ENCODE data around the gene MMP13.

DNA sequence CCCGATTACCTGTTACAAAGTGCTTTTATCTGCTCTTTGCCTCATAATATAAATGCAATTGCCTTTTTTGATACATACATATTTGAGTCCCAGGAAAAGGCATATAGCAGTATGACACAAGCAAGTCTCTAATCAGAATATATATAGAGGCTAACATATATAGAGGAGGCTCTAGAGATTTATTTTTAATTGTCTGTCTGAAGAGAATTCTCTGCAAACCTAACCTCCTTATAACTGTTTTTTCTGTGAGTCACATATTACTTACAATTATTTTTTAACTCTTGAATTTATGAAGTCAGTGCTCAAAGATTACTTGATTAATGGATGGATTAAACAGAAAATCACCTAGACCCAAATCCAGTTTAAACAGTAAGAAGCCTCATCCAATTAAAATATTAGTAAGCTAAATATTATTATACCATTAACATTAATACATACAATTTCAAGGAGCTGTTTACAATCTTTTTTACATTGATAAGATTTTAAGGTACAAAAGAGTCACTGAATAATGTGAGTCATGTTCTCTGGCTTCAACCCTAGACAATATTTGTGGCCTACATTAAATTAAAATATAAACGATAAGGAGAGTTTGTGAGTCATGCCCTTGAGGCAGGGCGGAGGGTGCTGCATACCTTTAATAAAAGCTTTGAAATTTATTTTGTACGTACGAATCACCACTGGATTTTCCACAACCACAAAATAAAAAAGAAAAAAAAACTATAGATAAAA is 19.2 kb upstream of the MMP13 start:
- TF ChIP-seq TAF1 (IDR thresholded peaks at IDR 0.05; ENCODE audit: low read depth, low read length), result no peak
- no peak for TF ChIP-seq POLR2AphosphoS5 (IDR thresholded peaks at IDR 0.05; ENCODE audit: low read depth, low read length)
- no peak for TF ChIP-seq POLR2A (IDR thresholded peaks at IDR 0.05; ENCODE audit: low read depth, low read length)
- no peak for TF ChIP-seq PAX5 (IDR thresholded peaks at IDR 0.05; ENCODE audit: insufficient read depth, low read length, severe bottlenecking)
